HCT116 (cell line): ENCODE measurements around the gene NT5DC3.

Experiments
- CBX3 ChIP-seq: IDR thresholded peaks from 2 replicates; pipeline ENCODE4 v1.6.1; 2012; ENCODE audit warnings: low read depth
- CTCF ChIP-seq, 3 experiments: fragments of 200-600 bp in 1 of 3; sonication (generic) in 1 of 3; IDR thresholded peaks in 2 of 3; conservative IDR thresholded peaks in 1 of 3; 2 replicates each; pipeline ENCODE4 v1.5.1; 2012 to 2017; ENCODE audit warnings: low read depth in 2 of 3, low read length in 2 of 3, antibody characterized with exemption in 1 of 3, borderline replicate concordance in 1 of 3, control low read depth in 1 of 3, mild to moderate bottlenecking in 1 of 3, mixed read lengths in 1 of 3, mixed run types in 1 of 3, moderate library complexity in 1 of 3; ENCODE audit not compliant: insufficient read depth in 1 of 3
- ELF1 ChIP-seq: IDR thresholded peaks from 2 replicates; pipeline ENCODE4 v1.6.1; 2012; ENCODE audit warnings: low read depth, borderline replicate concordance
- POLR2A ChIP-seq: IDR thresholded peaks from 2 replicates; pipeline ENCODE4 v1.7.0; 2011; ENCODE audit warnings: borderline replicate concordance; ENCODE audit not compliant: insufficient read depth, insufficient read length; ENCODE audit errors: extremely low read depth
- SIN3A ChIP-seq: IDR thresholded peaks from 2 replicates; pipeline ENCODE4 v1.6.1; 2012; ENCODE audit warnings: low read depth
- SP1 ChIP-seq: IDR thresholded peaks from 2 replicates; pipeline ENCODE4 v1.6.1; 2012; ENCODE audit warnings: low read depth
- TCF7L2 ChIP-seq: IDR thresholded peaks from 2 replicates; pipeline ENCODE4 v1.7.0; 2011; ENCODE audit warnings: borderline replicate concordance, inconsistent platforms; ENCODE audit not compliant: insufficient read depth, insufficient read length; ENCODE audit errors: extremely low read depth
- ZFX ChIP-seq: fragments of 450-650 bp; IDR thresholded peaks from 2 replicates; pipeline ENCODE4 v1.6.1; 2017
- ZNF274 ChIP-seq: fragments of 200-500 bp; sonication (Bioruptor generic); IDR thresholded peaks from 2 replicates; pipeline ENCODE4 v1.6.1; 2014; ENCODE audit warnings: mild to moderate bottlenecking, low read depth, low read length, inconsistent platforms

- TF ChIP-seq CTCF (IDR thresholded peaks at IDR 0.05 in 2 of 3, conservative IDR thresholded peaks at IDR 0.05 in 1 of 3; ENCODE audit: borderline replicate concordance in 1 of 3, insufficient read depth in 1 of 3, low read depth in 2 of 3, low read length in 2 of 3), result no peak
- no peak for TF ChIP-seq SP1
- TF ChIP-seq POLR2A, result no peak
- no peak for TF ChIP-seq CBX3
- TF ChIP-seq SIN3A, result no peak
- TF ChIP-seq TCF7L2, result no peak
- TF ChIP-seq ZNF274, result no peak
- TF ChIP-seq ZFX, result no peak
- no peak for TF ChIP-seq ELF1
These were observed 82.5 kb downstream of the NT5DC3 start for GRCh38 chr12:103758310-103759089.
